ENCODE results near the gene MYL6.

Gene MYL6

DNA sequence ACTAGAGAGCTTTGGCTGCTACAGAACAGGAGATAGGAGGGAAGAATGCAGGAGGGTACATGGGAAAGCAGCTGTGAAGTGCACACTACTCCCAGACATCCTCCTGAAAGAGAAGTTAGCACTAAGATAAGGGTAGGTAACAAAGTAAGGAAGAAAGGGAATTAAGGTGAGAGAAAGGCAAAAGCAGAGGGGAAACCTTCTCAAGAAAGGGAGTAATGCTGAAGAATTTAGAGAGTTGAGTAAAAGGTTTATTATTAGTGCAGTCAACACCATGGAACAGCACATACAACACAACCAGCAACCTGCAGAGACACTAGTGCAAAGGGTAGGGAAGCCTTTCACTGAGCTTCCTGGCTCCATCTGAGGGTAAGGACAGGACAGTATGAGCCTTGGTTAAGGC lies 46.1 kb downstream of the MYL6 start:
- Histone ChIP-seq H3K4me1 (ENCODE audit: insufficient read depth, low read length) (no peaks in the 10 kb centered on the region), H3K9ac (ENCODE audit: low read depth, low read length) (no peak overlapping the region), H3K36me3 (ENCODE audit: insufficient read depth, low read length) (peaks cover 8% of the 10 kb centered on the region; the same call in 1 of the 2 replicates)

DNA sequence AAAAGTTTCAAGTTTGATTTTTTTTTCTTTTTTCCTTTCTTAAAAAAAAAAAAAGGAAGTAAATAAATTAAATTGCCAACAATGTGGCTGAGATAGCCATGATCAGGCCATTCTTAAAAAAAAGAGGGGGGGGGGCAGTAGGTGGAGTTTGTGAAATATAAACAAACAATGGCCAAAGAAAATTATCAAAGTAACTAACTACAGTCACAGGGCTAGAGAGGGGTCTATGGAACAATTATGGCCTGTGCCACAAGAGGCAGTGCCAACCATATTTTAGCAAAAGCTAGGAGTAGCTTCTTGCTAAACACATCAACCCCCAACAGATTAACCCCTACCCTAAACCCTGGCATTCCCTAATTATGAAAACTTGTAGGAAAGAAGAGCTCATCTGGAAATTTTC lies 47.3 kb downstream of the MYL6 start:
- H3K9me3 ChIP-seq (ENCODE audit: control insufficient read depth, insufficient read depth, low read length) = no peaks in the 10 kb centered on the region
- H3K4me1 ChIP-seq (ENCODE audit: insufficient read depth, low read length) = no peaks in the 10 kb centered on the region
- no peak overlapping the region for H3K9ac ChIP-seq (ENCODE audit: low read depth, low read length)
- peaks cover 15% of the 10 kb centered on the region; the same call in 1 of the 2 replicates for H3K36me3 ChIP-seq (ENCODE audit: insufficient read depth, low read length)

More for the DNA sequence above, 46.1 kb downstream of the MYL6 start:
- H3K9me3 ChIP-seq (ENCODE audit: control insufficient read depth, insufficient read depth, low read length) = no peaks in the 10 kb centered on the region

GRCh38 chr12:56206452-56207166 lies 48.5 kb downstream of the MYL6 start:
- peaks cover 17% of the 10 kb centered on the region; the same call in 1 of the 2 replicates for H3K36me3 ChIP-seq (ENCODE audit: insufficient read depth, low read length)
- no peaks in the 10 kb centered on the region for H3K4me1 ChIP-seq (ENCODE audit: insufficient read depth, low read length)
- no peak overlapping the region for H3K9ac ChIP-seq (ENCODE audit: low read depth, low read length)
- H3K9me3 ChIP-seq (ENCODE audit: control insufficient read depth, insufficient read depth, low read length) = no peaks in the 10 kb centered on the region

DNA sequence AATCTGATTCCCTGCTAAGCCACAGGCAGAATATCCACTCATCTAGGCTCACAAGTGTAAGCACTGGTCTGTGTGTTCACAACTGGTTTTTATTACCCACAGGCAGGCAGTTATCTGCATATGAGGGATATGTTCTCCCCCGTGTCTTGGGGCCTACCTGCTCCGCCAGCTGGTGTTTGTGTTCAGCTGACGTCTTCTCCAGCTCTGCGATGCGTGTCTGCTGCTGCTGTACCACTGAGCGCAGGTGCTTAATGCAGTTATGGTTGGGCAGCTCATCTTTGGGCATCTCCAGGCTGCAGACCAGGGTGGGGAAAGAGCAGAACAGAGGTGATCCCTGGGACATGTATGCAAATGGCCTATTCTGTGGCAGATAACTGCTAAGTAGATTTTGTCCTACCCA lies 49.8 kb downstream of the MYL6 start:
- Histone ChIP-seq H3K4me1 (ENCODE audit: insufficient read depth, low read length) (no peaks in the 10 kb centered on the region), H3K36me3 (ENCODE audit: insufficient read depth, low read length) (peaks cover 28% of the 10 kb centered on the region; the same call in 1 of the 2 replicates), H3K9ac (ENCODE audit: low read depth, low read length) (no peak overlapping the region), H3K9me3 (ENCODE audit: control insufficient read depth, insufficient read depth, low read length) (no peaks in the 10 kb centered on the region)
